ENCODE results near the gene CD72. TPM values are rescaled to one million over a fixed set of nuclear protein-coding genes. Genes with fewer than 3 reads are reported as not detected.

CD72 gene
- total RNA-seq, 1 donor from 2014 or later = 3.1 TPM

DNA sequence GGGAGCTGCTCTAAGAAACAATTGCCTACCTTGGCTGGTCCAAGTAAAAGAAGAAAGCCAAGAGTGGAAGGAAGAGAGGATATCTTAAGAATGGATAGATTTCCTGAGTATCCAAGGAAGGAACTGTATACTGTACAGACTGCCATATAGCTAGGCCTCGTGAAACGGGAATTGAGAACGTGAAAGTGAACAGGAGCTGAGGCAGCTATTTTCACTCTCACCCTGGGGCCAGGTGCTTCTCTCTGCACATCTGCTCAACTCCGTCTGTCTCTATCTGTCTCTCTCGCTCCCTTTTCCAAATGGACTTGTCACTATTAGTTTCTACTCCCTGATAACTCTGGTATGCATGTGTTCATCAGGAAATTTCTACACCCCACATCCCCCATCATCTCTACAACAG, 49.0 kb downstream of the CD72 start:
- Mint-ChIP-seq H3K9me3 (ENCODE audit: low read depth) (no peaks in the 10 kb centered on the region), H3K4me1 (ENCODE audit: low read depth) (peaks cover 1% of the 10 kb centered on the region), H3K4me3 (ENCODE audit: low read depth) (no peak overlapping the region), H3K27ac (no peak overlapping the region), H3K36me3 (ENCODE audit: insufficient read depth) (no peaks in the 10 kb centered on the region), H3K27me3 (no peaks in the 10 kb centered on the region)
- DNase-seq (ENCODE audit: low spot score, unreplicated experiment) = no peak
- TF ChIP-seq, protein P1, sequence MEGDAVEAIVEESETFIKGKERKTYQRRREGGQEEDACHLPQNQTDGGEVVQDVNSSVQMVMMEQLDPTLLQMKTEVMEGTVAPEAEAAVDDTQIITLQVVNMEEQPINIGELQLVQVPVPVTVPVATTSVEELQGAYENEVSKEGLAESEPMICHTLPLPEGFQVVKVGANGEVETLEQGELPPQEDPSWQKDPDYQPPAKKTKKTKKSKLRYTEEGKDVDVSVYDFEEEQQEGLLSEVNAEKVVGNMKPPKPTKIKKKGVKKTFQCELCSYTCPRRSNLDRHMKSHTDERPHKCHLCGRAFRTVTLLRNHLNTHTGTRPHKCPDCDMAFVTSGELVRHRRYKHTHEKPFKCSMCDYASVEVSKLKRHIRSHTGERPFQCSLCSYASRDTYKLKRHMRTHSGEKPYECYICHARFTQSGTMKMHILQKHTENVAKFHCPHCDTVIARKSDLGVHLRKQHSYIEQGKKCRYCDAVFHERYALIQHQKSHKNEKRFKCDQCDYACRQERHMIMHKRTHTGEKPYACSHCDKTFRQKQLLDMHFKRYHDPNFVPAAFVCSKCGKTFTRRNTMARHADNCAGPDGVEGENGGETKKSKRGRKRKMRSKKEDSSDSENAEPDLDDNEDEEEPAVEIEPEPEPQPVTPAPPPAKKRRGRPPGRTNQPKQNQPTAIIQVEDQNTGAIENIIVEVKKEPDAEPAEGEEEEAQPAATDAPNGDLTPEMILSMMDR (IDR thresholded peaks at IDR 0.05; ENCODE audit: unreplicated experiment) = no peak

DNA sequence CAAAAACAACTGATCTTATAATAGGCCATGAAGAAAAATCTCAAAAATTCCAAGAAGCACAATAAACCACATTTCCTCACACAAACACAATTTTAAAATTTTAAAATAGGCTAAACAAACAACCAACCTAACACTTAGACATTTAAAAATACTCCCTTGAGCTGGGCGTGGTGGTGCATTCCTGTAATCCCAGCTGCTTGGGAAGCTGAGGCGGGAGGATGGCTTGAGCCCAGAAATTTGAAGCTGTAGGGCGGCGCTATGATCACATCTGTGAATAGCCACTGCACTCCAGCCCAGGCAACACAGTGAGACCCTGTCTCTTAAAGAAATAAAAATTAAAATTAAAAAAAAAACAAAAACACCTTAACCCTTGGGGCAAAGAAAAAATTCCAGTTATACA, 50.0 kb downstream of the CD72 start:
- H3K4me1 Mint-ChIP-seq (ENCODE audit: low read depth) = peaks cover 9% of the 10 kb centered on the region
- H3K27me3 Mint-ChIP-seq = no peaks in the 10 kb centered on the region
- no peak for DNase-seq (ENCODE audit: low spot score, unreplicated experiment)
- no peaks in the 10 kb centered on the region for H3K9me3 Mint-ChIP-seq (ENCODE audit: low read depth)
- H3K4me3 Mint-ChIP-seq (ENCODE audit: low read depth) = no peak overlapping the region
- TF ChIP-seq, protein P1 (IDR thresholded peaks at IDR 0.05; ENCODE audit: unreplicated experiment) = no peak
- no peaks in the 10 kb centered on the region for H3K36me3 Mint-ChIP-seq (ENCODE audit: insufficient read depth)
- H3K27ac Mint-ChIP-seq = no peak overlapping the region

DNA sequence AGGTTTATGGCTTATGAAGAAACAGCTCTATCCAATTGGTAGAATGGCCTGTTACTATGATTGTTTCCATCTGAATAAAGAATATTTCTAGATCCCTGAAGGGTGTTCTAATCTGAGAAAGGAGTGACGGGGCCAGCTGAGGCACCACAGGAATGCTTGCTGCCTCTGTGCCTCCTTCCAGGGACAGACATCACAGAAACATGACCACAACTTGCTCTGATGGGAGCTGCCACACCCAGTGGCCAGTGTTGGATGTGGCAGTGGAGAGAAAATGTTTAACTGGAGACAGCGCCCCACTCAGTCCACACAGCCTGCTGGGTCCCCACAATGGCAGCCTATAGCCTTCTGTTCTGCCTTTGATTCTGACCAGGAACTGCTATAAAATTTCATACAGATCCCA, 51.8 kb downstream of the CD72 start:
- no peaks in the 10 kb centered on the region for H3K9me3 Mint-ChIP-seq (ENCODE audit: low read depth)
- H3K27ac Mint-ChIP-seq = no peak overlapping the region
- no peaks in the 10 kb centered on the region for H3K27me3 Mint-ChIP-seq
- no peak overlapping the region for H3K4me3 Mint-ChIP-seq (ENCODE audit: low read depth)
- H3K36me3 Mint-ChIP-seq (ENCODE audit: insufficient read depth) = no peaks in the 10 kb centered on the region
- no peak for DNase-seq (ENCODE audit: low spot score, unreplicated experiment)
- TF ChIP-seq, protein P1 (IDR thresholded peaks at IDR 0.05; ENCODE audit: unreplicated experiment) = no peak
- peaks cover 9% of the 10 kb centered on the region for H3K4me1 Mint-ChIP-seq (ENCODE audit: low read depth)

DNA sequence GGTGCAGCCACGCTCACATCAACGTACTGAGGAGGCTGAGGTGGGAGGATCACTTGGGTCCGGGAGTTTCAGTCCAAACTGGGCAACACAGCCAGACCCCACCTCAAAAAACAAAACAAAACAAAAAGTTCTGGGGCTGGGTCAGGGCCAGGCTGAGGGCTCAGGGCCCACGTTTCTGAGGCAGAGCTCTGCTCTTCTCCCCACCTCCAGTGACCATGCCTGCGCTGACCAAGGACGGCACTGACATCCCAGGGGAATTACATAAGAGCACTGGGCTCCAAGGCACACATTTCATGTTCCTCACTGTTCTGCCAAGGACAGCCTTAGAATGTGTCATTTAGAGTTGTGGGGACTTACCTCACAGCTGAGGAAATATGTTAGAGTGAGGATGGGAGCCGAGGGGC, 53.6 kb downstream of the CD72 start:
- Mint-ChIP-seq H3K4me3 (ENCODE audit: low read depth) (no peak overlapping the region), H3K9me3 (ENCODE audit: low read depth) (no peaks in the 10 kb centered on the region), H3K27ac (no peak overlapping the region), H3K4me1 (ENCODE audit: low read depth) (peaks cover 9% of the 10 kb centered on the region), H3K27me3 (no peaks in the 10 kb centered on the region), H3K36me3 (ENCODE audit: insufficient read depth) (no peaks in the 10 kb centered on the region)
- DNase-seq (ENCODE audit: low spot score, unreplicated experiment) = no peak
- TF ChIP-seq, protein P1 (IDR thresholded peaks at IDR 0.05; ENCODE audit: unreplicated experiment) = no peak

DNA sequence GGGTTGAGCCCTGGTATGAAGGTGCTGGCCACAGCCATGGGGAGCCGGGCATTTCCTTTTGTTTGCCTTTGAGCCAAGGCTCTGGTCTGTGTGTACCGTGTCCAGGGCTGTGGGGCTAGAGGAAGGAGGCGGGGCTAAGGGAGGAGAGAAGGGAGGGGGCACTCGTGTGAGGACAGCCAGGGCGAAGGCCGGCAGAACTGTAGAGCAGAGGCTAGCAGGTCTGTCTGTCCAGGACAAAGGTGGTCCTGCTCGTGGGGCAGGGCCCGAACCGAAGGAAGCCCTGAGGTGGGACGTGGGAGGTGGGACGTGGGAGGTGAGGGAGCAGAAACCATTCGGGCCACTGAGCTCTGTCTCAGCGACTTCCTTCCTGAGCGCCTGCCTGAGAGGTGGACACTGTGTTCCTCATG, 54.4 kb downstream of the CD72 start:
- Mint-ChIP-seq H3K36me3 (ENCODE audit: insufficient read depth) (peaks cover under 1% of the 10 kb centered on the region), H3K4me3 (ENCODE audit: low read depth) (peak overlapping the region; percentile 55), H3K9me3 (ENCODE audit: low read depth) (no peaks in the 10 kb centered on the region), H3K27ac (peak overlapping the region; percentile 82), H3K27me3 (no peaks in the 10 kb centered on the region), H3K4me1 (ENCODE audit: low read depth) (peaks cover 9% of the 10 kb centered on the region)
- TF ChIP-seq, protein P1 (IDR thresholded peaks at IDR 0.05; ENCODE audit: unreplicated experiment) = no peak
- DNase-seq (ENCODE audit: low spot score, unreplicated experiment) = peak; percentile 34

Measured in progenitor cell of endocrine pancreas (in vitro differentiated cells).